RWPE2 (cell line): ENCODE results near the gene AGPAT4.
"Not testable (repeated sequence)": the region's sequence is repeated elsewhere in the genome, so short reads cannot be mapped to it uniquely, and the experiment has no call there.

ENCODE experiments used
- ATAC-seq: fragments of 200-7000 bp; cut with Tn5 transposase; 3 replicates; pipeline ENCODE4 v1.9.1; 2021; ENCODE audit warnings: low read depth
- DNase-seq: peaks from one replicate; pipeline ENCODE4 v3.0.0-alpha.2; 2020; ENCODE audit warnings: low spot score
- H3K27ac ChIP-seq: fragments of 450-650 bp; 2 replicates; pipeline ENCODE4 v1.5.1; 2017; ENCODE audit warnings: mild to moderate bottlenecking; ENCODE audit not compliant: poor library complexity, severe bottlenecking
- H3K27me3 ChIP-seq: fragments of 250-450 bp; sonication (Bioruptor Pico); 2 replicates; pipeline ENCODE4 v1.5.1; 2021; ENCODE audit warnings: mild to moderate bottlenecking, moderate library complexity; ENCODE audit not compliant: insufficient read depth, poor library complexity, severe bottlenecking
- H3K36me3 ChIP-seq: fragments of 250-450 bp; sonication (Bioruptor Pico); 2 replicates; pipeline ENCODE4 v1.5.1; 2020; ENCODE audit warnings: low read depth, mild to moderate bottlenecking, moderate library complexity
- H3K4me1 ChIP-seq: fragments of 250-450 bp; sonication (Bioruptor Pico); 2 replicates; pipeline ENCODE4 v1.5.1; 2021; ENCODE audit warnings: mild to moderate bottlenecking, moderate library complexity; ENCODE audit not compliant: insufficient read depth, poor library complexity, severe bottlenecking
- H3K4me3 ChIP-seq: fragments of 250-450 bp; sonication (Bioruptor Pico); 2 replicates; pipeline ENCODE4 v1.5.1; 2021; ENCODE audit warnings: mild to moderate bottlenecking, moderate library complexity; ENCODE audit not compliant: severe bottlenecking
- H3K9me3 ChIP-seq: fragments of 250-450 bp; sonication (Bioruptor Pico); 2 replicates; pipeline ENCODE4 v1.5.1; 2021; ENCODE audit warnings: mild to moderate bottlenecking, moderate library complexity; ENCODE audit not compliant: severe bottlenecking
- CTCF ChIP-seq: fragments of 450-650 bp; IDR thresholded peaks from one replicate; pipeline ENCODE4 v1.5.1; 2017; ENCODE audit warnings: mild to moderate bottlenecking, moderate library complexity; ENCODE audit not compliant: poor library complexity, severe bottlenecking

AGPAT4 gene

GRCh38 chr6:161226009-161226964 is 47.6 kb downstream of the AGPAT4 start:
- no peaks in the 10 kb centered on the region for H3K9me3 ChIP-seq
- peaks cover 4% of the 10 kb centered on the region; the same call in 1 of the 2 replicates for H3K36me3 ChIP-seq
- peaks cover 11% of the 10 kb centered on the region for H3K4me1 ChIP-seq
- DNase-seq: no peak
- no peaks in the 10 kb centered on the region for H3K27me3 ChIP-seq
- H3K4me3 ChIP-seq: no peak overlapping the region
- no peak overlapping the region for H3K27ac ChIP-seq
- no peak for TF ChIP-seq CTCF
- ATAC-seq: no peak

GRCh38 chr6:161225681-161226008 is 48.2 kb downstream of the AGPAT4 start:
- no peaks in the 10 kb centered on the region for H3K36me3 ChIP-seq
- no peak for TF ChIP-seq CTCF
- H3K4me3 ChIP-seq: no peak overlapping the region
- H3K27ac ChIP-seq: peak overlapping the region; percentile 27
- no peak for DNase-seq
- ATAC-seq: no peak
- H3K4me1 ChIP-seq: peaks cover 11% of the 10 kb centered on the region
- H3K27me3 ChIP-seq: no peaks in the 10 kb centered on the region
- no peaks in the 10 kb centered on the region for H3K9me3 ChIP-seq

- DNase-seq, H3K36me3 ChIP-seq, H3K9me3 ChIP-seq, H3K4me3 ChIP-seq, H3K27me3 ChIP-seq: not testable (repeated sequence)
- Histone ChIP-seq H3K4me1 (peaks cover 11% of the 10 kb centered on the region), H3K27ac (peak overlapping the region; percentile 27)
- ATAC-seq: peak; percentile 55
Observed at GRCh38 chr6:161224951-161225680, 48.7 kb downstream of the AGPAT4 start.

- no peak overlapping the region for H3K4me3 ChIP-seq
- no peaks in the 10 kb centered on the region for H3K27me3 ChIP-seq
- H3K9me3 ChIP-seq: no peaks in the 10 kb centered on the region
- H3K36me3 ChIP-seq: no peaks in the 10 kb centered on the region
- no peak for DNase-seq
- H3K27ac ChIP-seq: no peak overlapping the region
- no peak for TF ChIP-seq CTCF
- H3K4me1 ChIP-seq: peaks cover under 1% of the 10 kb centered on the region
- no peak for ATAC-seq
Observed at GRCh38 chr6:161223646-161224045, 50.2 kb downstream of the AGPAT4 start.

GRCh38 chr6:161222706-161223234 is 51.1 kb downstream of the AGPAT4 start:
- H3K9me3 ChIP-seq: no peaks in the 10 kb centered on the region
- DNase-seq (no peak), ATAC-seq (no peak)
- no peaks in the 10 kb centered on the region for H3K27me3 ChIP-seq
- no peak for TF ChIP-seq CTCF
- H3K4me3 ChIP-seq: no peak overlapping the region
- H3K36me3 ChIP-seq: no peaks in the 10 kb centered on the region
- no peaks in the 10 kb centered on the region for H3K4me1 ChIP-seq
- no peak overlapping the region for H3K27ac ChIP-seq
